GM06990 (cell line): ENCODE measurements around the gene PIAS2.

Experiments
- DNase-seq: peaks from one replicate; pipeline ENCODE4 v3.0.0-alpha.2; 2011; ENCODE audit not compliant: insufficient read length; ENCODE audit errors: extremely low read depth
- H3K27me3 ChIP-seq: replicated peaks from 2 replicates; pipeline ENCODE4 v1.6.0; 2011; ENCODE audit warnings: low read length; ENCODE audit not compliant: control insufficient read depth, insufficient read depth
- H3K36me3 ChIP-seq: 2 replicates; pipeline ENCODE4 v1.5.1; 2011; ENCODE audit warnings: low read length; ENCODE audit not compliant: control insufficient read depth, insufficient read depth
- H3K4me3 ChIP-seq: replicated peaks from 2 replicates; pipeline ENCODE4 v1.5.1; 2011; ENCODE audit warnings: low read depth, mild to moderate bottlenecking, control low read depth, low read length
- CTCF ChIP-seq: IDR thresholded peaks from 2 replicates; pipeline ENCODE4 v1.5.1; 2011; ENCODE audit warnings: low read length, control low read depth, mild to moderate bottlenecking, inconsistent platforms; ENCODE audit not compliant: insufficient read depth, poor library complexity, severe bottlenecking

Gene PIAS2

DNA sequence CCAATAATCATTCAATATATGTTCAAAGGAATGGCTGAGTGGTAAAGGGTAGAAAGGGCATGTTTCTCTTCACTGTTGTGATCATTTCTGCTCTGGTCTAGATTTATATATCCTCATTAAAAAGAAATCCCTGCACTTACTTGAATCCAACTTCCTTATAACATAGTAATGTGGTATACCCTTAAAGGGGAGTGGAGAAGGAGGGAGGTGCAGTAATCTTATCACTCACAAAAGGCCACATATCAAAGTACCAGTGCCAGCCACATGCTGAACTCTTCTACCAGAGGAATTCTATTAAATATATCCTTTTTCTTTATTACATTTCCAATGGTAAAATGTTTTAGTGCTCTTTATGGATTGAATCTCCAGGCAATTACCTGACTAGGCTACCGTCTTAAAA lies 3.3 kb upstream of the PIAS2 start:
- H3K36me3 ChIP-seq, result no peaks in the 10 kb centered on the region
- no peaks in the 10 kb centered on the region for H3K27me3 ChIP-seq
- no peak overlapping the region for H3K4me3 ChIP-seq
- no peak for TF ChIP-seq CTCF
- DNase-seq, result no peak

GRCh38 chr18:46920067-46920466 lies 2.8 kb upstream of the PIAS2 start:
- H3K27me3 ChIP-seq, result no peaks in the 10 kb centered on the region
- no peak for DNase-seq
- TF ChIP-seq CTCF, result no peak
- H3K36me3 ChIP-seq, result no peaks in the 10 kb centered on the region
- H3K4me3 ChIP-seq, result no peak overlapping the region

DNA sequence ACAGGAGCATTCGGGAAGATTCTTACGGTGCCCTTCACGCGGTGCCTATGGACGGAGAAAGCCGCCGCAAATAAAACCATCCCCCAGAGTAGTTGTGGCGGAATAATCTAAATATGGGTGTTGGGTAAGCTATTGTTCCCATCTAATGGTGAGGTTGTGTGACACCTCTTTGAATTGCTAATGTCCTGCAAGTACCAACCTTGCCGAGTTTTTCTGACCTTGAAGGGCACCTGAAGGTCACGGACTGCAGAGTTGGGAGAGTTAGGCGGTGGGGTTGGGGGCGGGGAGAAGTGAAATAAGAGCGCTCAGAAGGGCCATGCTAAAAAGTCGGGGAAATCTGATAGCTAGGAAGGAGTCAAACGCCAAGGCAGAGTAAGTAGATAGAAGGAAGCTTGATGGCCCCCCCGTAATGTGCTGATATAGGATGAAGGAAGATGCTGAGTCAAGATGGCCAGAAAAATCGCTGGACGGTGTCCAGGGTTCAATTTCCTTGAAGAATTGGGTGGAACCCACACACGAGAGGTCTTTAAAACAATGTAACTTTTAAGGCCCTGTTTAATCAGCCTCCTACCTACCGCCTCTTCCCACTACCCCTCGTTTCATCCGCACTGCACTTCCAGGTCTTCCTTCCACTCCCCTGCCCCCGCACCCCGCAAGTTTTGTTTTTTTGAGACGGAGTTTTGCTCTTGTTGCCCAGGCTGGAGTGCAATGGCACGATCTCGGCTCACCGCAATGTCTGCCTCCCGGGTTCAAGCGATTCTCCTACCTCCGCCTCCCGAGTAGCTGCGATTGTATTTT lies 695 bp upstream of the PIAS2 start:
- no peak for DNase-seq
- peak overlapping the region; percentile 85 for H3K4me3 ChIP-seq
- no peak for TF ChIP-seq CTCF
- H3K36me3 ChIP-seq, result no peaks in the 10 kb centered on the region
- no peaks in the 10 kb centered on the region for H3K27me3 ChIP-seq

DNA sequence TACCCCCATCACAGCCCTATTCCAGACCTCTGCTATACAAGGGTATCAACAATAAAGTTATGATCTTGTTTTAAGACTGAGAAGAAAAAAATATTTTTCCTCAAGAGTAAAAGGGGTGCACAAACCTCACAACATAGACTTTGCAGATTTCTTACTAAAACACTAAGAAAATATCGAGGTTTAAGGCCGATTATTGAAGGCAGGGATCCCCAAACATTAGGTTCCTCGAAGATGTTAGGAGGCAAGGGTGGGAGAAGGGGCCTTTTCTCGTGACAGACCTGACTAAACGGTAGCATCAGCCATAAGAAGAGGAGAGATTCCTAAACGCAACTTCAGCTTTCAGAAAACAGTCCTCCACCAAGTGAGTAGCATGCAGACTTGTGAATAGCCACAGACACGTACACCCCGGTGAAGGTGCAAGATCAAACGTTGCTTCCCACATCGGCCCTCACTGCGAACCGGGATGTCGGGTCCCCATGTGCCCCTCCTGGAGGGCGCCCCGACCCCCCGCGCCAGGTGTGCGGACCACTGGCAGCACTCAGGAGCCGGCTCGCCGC lies 678 bp downstream of the PIAS2 start:
- DNase-seq, result no peak
- Histone ChIP-seq H3K36me3 (no peaks in the 10 kb centered on the region), H3K27me3 (no peaks in the 10 kb centered on the region), H3K4me3 (peak overlapping the region; percentile 85)
- no peak for TF ChIP-seq CTCF

DNA sequence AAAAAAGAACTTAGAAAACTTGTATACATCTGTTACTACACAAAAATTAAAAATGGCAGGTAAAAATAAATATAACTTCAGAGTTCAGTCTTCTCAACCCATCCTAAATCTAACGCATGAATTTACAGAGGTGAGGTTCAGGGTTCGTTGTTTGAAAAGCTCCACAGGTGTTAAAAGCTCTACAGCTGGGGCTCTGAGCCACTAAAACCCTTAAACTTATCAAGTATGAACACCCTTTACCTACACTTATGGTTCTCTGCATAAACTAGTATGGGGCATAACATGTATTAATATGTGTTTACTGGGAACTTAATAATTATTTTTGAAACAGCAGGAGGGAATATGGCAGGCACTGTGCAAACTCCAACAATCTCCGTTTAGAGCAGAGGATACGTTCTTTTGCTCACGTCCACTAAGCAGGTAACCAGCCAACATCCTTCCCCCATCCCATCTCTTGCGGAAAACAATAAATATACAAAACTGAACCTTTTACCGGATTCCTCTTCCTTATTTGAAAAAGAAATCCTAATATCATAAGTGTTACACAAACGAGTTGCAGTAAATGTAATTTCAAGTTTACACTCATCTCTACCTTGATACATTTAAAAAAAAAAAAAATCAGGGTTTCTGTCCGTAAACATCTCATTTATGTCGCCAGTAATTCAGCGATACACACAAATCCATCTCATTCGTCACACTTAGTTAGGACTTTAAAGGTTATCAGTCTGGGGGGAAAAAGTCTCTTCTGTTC lies 1.3 kb downstream of the PIAS2 start:
- Histone ChIP-seq H3K27me3 (no peaks in the 10 kb centered on the region), H3K4me3 (peak overlapping the region; percentile 85), H3K36me3 (no peaks in the 10 kb centered on the region)
- TF ChIP-seq CTCF, result no peak
- DNase-seq, result no peak
